Activated naive CD4-positive, alpha-beta T cell (primary cell): ENCODE results near the gene PRIM2.
"Not testable (repeated sequence)": the region's sequence is repeated elsewhere in the genome, so short reads cannot be mapped to it uniquely, and the experiment has no call there.

Experiments
- DNase-seq, 4 experiments: peaks; one replicate each; lab custom pipeline; 2025; lab: John Stamatoyannopoulos, UW

Gene PRIM2

GRCh38 chr6:57308755-57309154, 8.7 kb upstream of the PRIM2 start:
- DNase-seq, result not testable (repeated sequence)

GRCh38 chr6:57310095-57310816, 7.2 kb upstream of the PRIM2 start:
- DNase-seq, result not testable (repeated sequence)

GRCh38 chr6:57310817-57311157, 6.6 kb upstream of the PRIM2 start:
- no peak for DNase-seq

GRCh38 chr6:57311300-57312003, 6.0 kb upstream of the PRIM2 start:
- not testable (repeated sequence) for DNase-seq

- DNase-seq, result no peak
These were observed 5.5 kb upstream of the PRIM2 start for GRCh38 chr6:57312004-57312345.

GRCh38 chr6:57313009-57313408, 4.4 kb upstream of the PRIM2 start:
- DNase-seq, result no peak

- no peak for DNase-seq
These were observed 3.5 kb upstream of the PRIM2 start for GRCh38 chr6:57313711-57314471.

- no peak for DNase-seq
These were observed 2.3 kb upstream of the PRIM2 start for GRCh38 chr6:57315111-57315510.

GRCh38 chr6:57315851-57316250, 1.6 kb upstream of the PRIM2 start:
- DNase-seq, result no peak

- DNase-seq, result peak; percentile 29 to 68 (median 43)
These were observed 810 bp upstream of the PRIM2 start for GRCh38 chr6:57316581-57317059.

GRCh38 chr6:57324538-57324937, 7.1 kb downstream of the PRIM2 start:
- no peak for DNase-seq

- no peak for DNase-seq
These were observed 9.9 kb downstream of the PRIM2 start for GRCh38 chr6:57327311-57327710.

GRCh38 chr6:57328074-57328473, 10.6 kb downstream of the PRIM2 start:
- DNase-seq, result no peak

GRCh38 chr6:57329933-57330332, 12.5 kb downstream of the PRIM2 start:
- no peak for DNase-seq

GRCh38 chr6:57342148-57342669, 24.8 kb downstream of the PRIM2 start:
- DNase-seq, result no peak

- DNase-seq, result not testable (repeated sequence)
These were observed 25.9 kb downstream of the PRIM2 start for GRCh38 chr6:57343342-57343741.

- not testable (repeated sequence) for DNase-seq
These were observed 29.3 kb downstream of the PRIM2 start for GRCh38 chr6:57346715-57347114.

GRCh38 chr6:57347597-57347996, 30.2 kb downstream of the PRIM2 start:
- not testable (repeated sequence) for DNase-seq

- DNase-seq, result not testable (repeated sequence)
These were observed 33.0 kb downstream of the PRIM2 start for GRCh38 chr6:57350443-57350842.

- not testable (repeated sequence) for DNase-seq
These were observed 35.2 kb downstream of the PRIM2 start for GRCh38 chr6:57352596-57352995.

GRCh38 chr6:57358319-57358718, 40.9 kb downstream of the PRIM2 start:
- DNase-seq, result not testable (repeated sequence)

- DNase-seq, result not testable (repeated sequence)
These were observed 42.3 kb downstream of the PRIM2 start for GRCh38 chr6:57359766-57360165.
